T follicular helper cell (primary cell): ENCODE data around the gene WFDC5.
"Not testable (repeated sequence)": the region's sequence is repeated elsewhere in the genome, so short reads cannot be mapped to it uniquely, and the experiment has no call there.

Experiments
- DNase-seq: peaks from one replicate; pipeline ENCODE4 v3.0.0-alpha.2; 2020; ENCODE audit warnings: low read depth

The WFDC5 gene

GRCh38 chr20:45087814-45088213, 27.2 kb downstream of the WFDC5 start:
- DNase-seq: no peak

DNA sequence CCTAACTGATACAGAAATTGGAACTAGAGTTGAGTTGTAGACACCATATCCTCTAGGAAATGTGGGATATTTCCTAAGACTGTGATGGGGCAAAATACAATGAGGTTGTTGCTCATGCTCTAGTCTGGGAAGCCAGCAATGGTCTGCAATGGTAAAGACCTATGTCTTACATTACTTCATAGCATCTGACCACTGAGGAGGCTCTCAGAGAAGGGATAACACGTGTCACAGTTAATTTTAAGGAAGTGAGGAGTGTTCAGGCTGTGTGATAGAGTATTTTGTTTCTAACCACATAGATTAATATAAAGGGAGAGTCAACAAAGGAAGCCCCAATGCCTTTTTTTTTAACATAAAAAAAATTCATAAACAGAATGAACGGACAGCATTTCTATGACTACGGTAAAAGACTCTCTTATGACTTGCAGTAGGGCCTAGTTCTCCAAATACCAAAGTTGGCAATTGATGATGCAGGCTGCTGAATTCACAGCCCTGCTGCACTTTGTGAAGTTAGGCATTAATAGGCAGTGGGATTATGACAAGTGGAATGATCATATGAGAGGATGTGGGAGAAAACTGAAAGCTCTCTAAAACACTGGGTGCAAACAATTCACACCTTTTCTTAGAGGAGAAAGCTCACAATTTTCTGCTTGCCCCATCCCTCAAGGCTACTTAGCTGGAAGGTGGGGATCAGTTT, 27.7 kb downstream of the WFDC5 start:
- DNase-seq: no peak

- DNase-seq: no peak
These were observed 29.1 kb downstream of the WFDC5 start for GRCh38 chr20:45085867-45086266.

DNA sequence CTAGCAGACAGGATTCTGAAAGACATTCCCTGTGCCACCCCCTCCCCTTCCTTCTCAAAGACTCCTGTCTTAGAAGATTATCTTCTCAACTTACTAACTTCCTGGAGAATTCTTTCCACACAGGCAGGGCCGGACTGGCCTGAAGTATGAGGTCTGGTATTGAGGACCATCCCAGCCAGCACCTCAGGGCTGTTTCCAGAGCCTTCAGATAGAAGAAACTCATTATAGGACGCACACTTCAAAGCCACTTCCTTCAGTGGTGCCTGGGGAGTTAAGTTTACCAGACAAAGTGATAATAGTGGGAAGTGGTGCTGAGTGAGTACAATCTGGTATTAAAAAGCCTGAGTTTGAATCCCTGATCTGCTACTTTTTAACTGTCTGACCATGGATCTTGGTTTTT, 29.7 kb downstream of the WFDC5 start:
- no peak for DNase-seq

DNA sequence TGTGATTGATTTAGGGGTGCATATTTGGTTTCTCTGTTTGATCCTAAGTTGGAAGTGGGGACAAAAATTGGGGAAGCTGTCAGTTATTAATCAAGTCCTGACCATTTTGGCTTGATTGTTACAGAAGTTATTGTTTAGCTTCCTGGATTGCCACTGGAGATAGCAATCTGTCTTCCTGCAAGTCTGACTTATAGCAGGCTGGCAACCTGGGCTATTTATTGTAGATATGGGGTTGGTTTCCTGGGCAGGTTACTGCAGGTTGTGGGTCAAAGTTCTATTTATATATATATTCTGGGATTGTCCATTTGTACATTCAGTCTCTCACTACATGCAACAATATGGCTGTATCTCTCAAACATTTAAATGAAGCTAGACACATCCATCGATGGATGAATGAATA, 31.8 kb downstream of the WFDC5 start:
- DNase-seq: no peak

GRCh38 chr20:45082468-45082867, 32.5 kb downstream of the WFDC5 start:
- no peak for DNase-seq

GRCh38 chr20:45080867-45081624, 33.9 kb downstream of the WFDC5 start:
- no peak for DNase-seq

- DNase-seq: no peak
These were observed 37.4 kb downstream of the WFDC5 start for GRCh38 chr20:45077559-45077958.

GRCh38 chr20:45073221-45073620, 41.8 kb downstream of the WFDC5 start:
- DNase-seq: no peak

- no peak for DNase-seq
These were observed 42.9 kb downstream of the WFDC5 start for GRCh38 chr20:45072066-45072465.

DNA sequence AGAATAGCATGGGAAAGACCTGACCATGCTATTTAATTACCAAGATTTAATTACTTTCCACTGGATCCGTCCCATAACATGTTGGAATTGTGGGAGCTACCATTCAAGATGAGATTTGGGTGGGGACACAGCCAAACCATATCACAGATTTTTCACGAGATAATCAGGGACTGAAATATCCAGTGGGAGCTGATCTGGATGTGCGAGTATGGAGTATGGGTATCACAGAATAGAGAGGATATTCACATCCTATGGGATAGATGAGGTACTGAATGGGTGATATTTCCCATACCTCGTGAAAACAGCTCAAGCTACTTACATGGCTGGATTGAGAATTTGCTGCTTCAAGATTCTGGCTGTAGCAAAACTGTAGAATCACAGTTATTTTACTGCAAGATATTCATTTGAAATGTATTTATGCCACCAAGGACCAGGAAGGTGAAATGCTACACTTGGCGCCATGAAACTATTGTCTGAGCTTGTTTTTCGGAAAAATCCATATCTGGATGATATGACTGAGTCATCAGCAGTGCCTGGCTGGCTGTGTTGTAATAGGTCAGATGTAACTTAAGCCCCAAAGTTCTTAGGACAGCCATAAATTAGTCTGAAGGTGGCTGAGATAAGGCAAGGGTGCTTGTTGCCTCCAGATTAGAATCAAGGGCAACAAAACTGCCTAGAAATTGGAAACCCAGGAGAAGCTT, 43.9 kb downstream of the WFDC5 start:
- DNase-seq: no peak

- DNase-seq: no peak
These were observed 45.7 kb downstream of the WFDC5 start for GRCh38 chr20:45069261-45069660.

- no peak for DNase-seq
These were observed 47.4 kb downstream of the WFDC5 start for GRCh38 chr20:45067558-45067957.

DNA sequence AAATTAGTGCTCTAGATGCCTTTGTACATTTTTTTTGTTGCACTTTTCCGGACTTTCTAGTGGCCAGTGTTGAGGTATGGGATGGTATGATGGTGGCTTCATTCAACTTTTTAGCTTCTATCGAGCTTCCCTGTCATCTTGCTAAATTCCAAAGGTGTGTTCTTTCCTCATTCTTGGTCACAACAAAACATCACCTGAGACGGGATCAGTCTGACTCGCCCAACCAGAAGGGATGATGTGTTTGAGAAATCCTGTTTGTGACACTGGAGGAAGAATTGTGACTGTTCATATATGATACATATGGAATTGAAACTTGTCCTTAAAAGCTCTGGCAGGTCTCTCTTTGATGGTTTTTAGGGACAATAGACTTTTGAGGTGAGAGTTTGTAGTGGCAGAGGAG, 47.9 kb downstream of the WFDC5 start:
- no peak for DNase-seq

DNA sequence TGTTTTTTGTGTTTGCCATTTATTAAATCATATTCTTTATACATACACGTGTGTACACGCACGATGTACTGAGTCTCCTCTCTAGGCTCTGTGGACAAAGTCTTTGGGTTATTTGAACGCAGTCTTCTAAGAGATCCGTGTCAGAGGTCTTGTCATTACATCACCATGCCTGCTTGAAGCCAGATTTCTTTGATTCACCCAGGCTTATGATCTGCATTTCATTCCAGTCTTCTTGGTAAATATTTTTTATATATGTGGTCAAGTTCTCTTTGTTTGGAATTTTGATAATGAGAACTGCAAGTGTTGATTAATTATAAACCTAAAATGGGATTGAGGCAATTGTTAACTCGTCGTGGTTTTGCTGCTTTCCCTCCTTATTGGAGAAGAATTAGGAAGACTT, 48.6 kb downstream of the WFDC5 start:
- no peak for DNase-seq

DNA sequence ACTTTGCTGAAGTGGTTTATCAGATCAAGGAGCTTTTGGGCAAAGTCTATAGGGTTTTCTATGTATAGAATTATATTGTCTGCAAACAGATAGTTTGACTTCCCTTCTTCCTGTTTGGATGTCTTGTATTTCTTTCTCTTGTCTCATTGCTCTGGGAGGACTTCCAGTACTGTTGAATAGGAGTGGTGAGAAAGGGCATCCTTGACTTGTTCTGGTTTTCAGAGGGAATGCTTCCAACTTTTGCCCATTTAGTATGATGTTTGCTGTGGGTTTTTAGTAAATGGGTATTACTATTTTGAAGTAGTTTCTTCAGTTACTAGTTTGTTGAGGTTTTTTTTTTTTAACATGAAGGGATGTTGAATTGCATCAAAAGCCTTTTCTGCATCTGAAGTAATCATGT, 50.2 kb downstream of the WFDC5 start:
- no peak for DNase-seq

GRCh38 chr20:45063107-45063506, 51.9 kb downstream of the WFDC5 start:
- not testable (repeated sequence) for DNase-seq

DNA sequence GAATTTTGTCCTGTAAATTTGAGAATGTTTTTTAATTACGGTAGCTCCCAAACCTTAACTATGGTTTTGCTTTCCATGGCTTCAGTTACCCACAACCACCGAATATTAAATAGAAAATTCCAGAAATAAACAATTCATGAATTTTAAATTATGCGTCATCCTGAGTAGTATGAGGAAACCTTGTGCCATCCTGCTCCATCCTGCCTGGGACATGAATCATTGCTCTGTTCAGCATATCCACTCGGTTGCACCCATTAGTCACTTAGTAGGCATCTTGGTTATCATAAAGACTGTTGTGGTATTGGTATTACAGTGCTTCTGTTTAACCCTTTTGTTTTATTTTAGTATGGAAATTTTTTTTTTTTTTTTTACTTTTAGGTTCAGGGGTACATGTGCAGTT, 53.7 kb downstream of the WFDC5 start:
- no peak for DNase-seq

DNA sequence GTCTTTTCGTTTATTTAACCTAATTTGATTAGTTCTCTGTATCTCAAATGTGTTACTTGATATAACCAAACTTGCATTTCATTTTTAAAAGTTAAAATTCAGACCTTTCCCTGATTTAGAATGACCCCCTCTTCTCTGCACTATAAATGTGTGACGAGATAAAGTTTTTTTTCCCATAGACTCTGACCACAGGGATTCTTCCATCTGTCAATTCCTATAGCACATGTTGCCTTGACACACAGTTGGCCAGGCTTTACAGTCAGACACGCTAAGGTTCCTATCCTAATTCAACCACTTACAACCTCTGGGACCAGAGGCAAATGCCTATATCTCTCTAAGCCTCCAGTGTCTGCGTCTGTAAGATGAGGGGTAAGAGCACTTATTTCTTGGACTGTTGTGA, 54.7 kb downstream of the WFDC5 start:
- no peak for DNase-seq
